Liver (tissue), 9 donors: ENCODE data around the gene VWF. TPM values are rescaled to one million over a fixed set of nuclear protein-coding genes. Genes with fewer than 3 reads are reported as not detected.

ENCODE experiments used
- DNase-seq: peaks from one replicate; pipeline ENCODE4 v3.0.0-alpha.2; 2017; ENCODE audit warnings: low spot score
- H3K27ac ChIP-seq, 2 donors: one replicate each; pipeline ENCODE4 v1.7.0; 2013; ENCODE audit warnings: inconsistent platforms in 2 of 2, low read length in 2 of 2, control low read depth in 1 of 2, low read depth in 1 of 2, mild to moderate bottlenecking in 1 of 2
- H3K27me3 ChIP-seq, 4 donors: one replicate each; pipeline versions ENCODE4 v1.6.1 to v1.7.0; 2013; ENCODE audit warnings: low read length in 3 of 4, inconsistent platforms in 1 of 4, mild to moderate bottlenecking in 1 of 4, moderate library complexity in 1 of 4; ENCODE audit not compliant: control insufficient read depth in 4 of 4, insufficient read depth in 4 of 4
- H3K36me3 ChIP-seq, 4 donors: one replicate each; pipeline versions ENCODE4 v1.6.1 to v1.7.0; 2013; ENCODE audit warnings: low read length in 3 of 4, mild to moderate bottlenecking in 3 of 4, low read depth in 1 of 4, moderate library complexity in 1 of 4; ENCODE audit not compliant: control insufficient read depth in 4 of 4, insufficient read depth in 3 of 4
- H3K4me1 ChIP-seq, 4 donors: one replicate each; pipeline versions ENCODE4 v1.6.1 to v1.7.0; 2013; ENCODE audit warnings: low read length in 3 of 4, mild to moderate bottlenecking in 3 of 4, moderate library complexity in 1 of 4; ENCODE audit not compliant: control insufficient read depth in 4 of 4, insufficient read depth in 4 of 4
- H3K4me3 ChIP-seq, 3 donors: one replicate each; pipeline versions ENCODE4 v1.6.1 to v1.7.0; 2013; ENCODE audit warnings: low read length in 3 of 3, control low read depth in 1 of 3, low read depth in 1 of 3, mild to moderate bottlenecking in 1 of 3
- H3K9ac ChIP-seq, 2 donors: one replicate each; pipeline ENCODE4 v1.7.0; 2013; ENCODE audit warnings: low read length in 2 of 2, mild to moderate bottlenecking in 2 of 2, moderate library complexity in 2 of 2, control low read depth in 1 of 2, low read depth in 1 of 2
- H3K9me3 ChIP-seq, 4 donors: one replicate each; pipeline versions ENCODE4 v1.6.1 to v1.7.0; 2013; ENCODE audit warnings: low read length in 3 of 4; ENCODE audit not compliant: control insufficient read depth in 4 of 4
- ATF3 ChIP-seq: IDR thresholded peaks from 2 replicates; pipeline ENCODE4 v1.6.1; 2016; ENCODE audit warnings: antibody characterized with exemption
- EGR1 ChIP-seq, 2 donors: IDR thresholded peaks; 2 replicates each; pipeline ENCODE4 v1.6.1; 2016 to 2018; ENCODE audit warnings: antibody characterized with exemption in 2 of 2, low read depth in 2 of 2
- FOXA1 ChIP-seq: IDR thresholded peaks from 2 replicates; pipeline ENCODE4 v1.6.1; 2016; ENCODE audit warnings: antibody characterized with exemption
- FOXA2 ChIP-seq: IDR thresholded peaks from 2 replicates; pipeline ENCODE4 v1.6.1; 2016; ENCODE audit warnings: antibody characterized with exemption
- GABPA ChIP-seq, 2 donors: IDR thresholded peaks in 1 of 2; conservative IDR thresholded peaks in 1 of 2; 2 replicates each; pipeline ENCODE4 v1.6.1; 2016; ENCODE audit warnings: antibody characterized with exemption in 2 of 2, mild to moderate bottlenecking in 1 of 2, moderate library complexity in 1 of 2
- HNF4A ChIP-seq, 2 donors: conservative IDR thresholded peaks; 2 replicates each; pipeline ENCODE4 v1.6.1; 2016; ENCODE audit warnings: antibody characterized with exemption in 2 of 2, mild to moderate bottlenecking in 2 of 2
- HNF4G ChIP-seq: IDR thresholded peaks from 2 replicates; pipeline ENCODE4 v1.6.1; 2016; ENCODE audit warnings: antibody characterized with exemption
- JUND ChIP-seq, 2 donors: IDR thresholded peaks; 2 replicates each; pipeline ENCODE4 v1.6.1; 2016; ENCODE audit warnings: antibody characterized with exemption in 2 of 2
- MAX ChIP-seq: IDR thresholded peaks from 2 replicates; pipeline ENCODE4 v1.6.1; 2016; ENCODE audit warnings: antibody characterized with exemption
- NR2F2 ChIP-seq: IDR thresholded peaks from 2 replicates; pipeline ENCODE4 v1.6.1; 2016; ENCODE audit warnings: antibody characterized with exemption
- RAD21 ChIP-seq, 2 donors: IDR thresholded peaks; 2 replicates each; pipeline ENCODE4 v1.6.1; 2016; ENCODE audit warnings: antibody characterized with exemption in 2 of 2, mild to moderate bottlenecking in 2 of 2
- RXRA ChIP-seq, 2 donors: IDR thresholded peaks; 2 replicates each; pipeline ENCODE4 v1.6.1; 2017 to 2018; ENCODE audit warnings: antibody characterized with exemption in 2 of 2, mild to moderate bottlenecking in 1 of 2
- SP1 ChIP-seq: IDR thresholded peaks from 2 replicates; pipeline ENCODE4 v1.6.1; 2018; ENCODE audit warnings: antibody characterized with exemption, mild to moderate bottlenecking
- TAF1 ChIP-seq: conservative IDR thresholded peaks from 2 replicates; pipeline ENCODE4 v1.6.1; 2016; ENCODE audit warnings: antibody characterized with exemption, mild to moderate bottlenecking
- YY1 ChIP-seq: IDR thresholded peaks from 2 replicates; pipeline ENCODE4 v1.6.1; 2016; ENCODE audit warnings: antibody characterized with exemption, mild to moderate bottlenecking
- ZBTB33 ChIP-seq: IDR thresholded peaks from 2 replicates; pipeline ENCODE4 v1.6.1; 2016; ENCODE audit warnings: antibody characterized with exemption
- WGBS: extraction: QIAGEN DNeasy Blood & Tissue Kit; methylation state at CpG from one replicate; pipeline ENCODE4 v1.1.7; 2013; 5-methylcytosine and 5-hydroxymethylcytosine counted together
- polyA plus RNA-seq, 2 donors: library from polyadenylated mRNA; stranded (reverse) in 1 of 2; unstranded in 1 of 2; fragments of 200-250 nt in 1 of 2; fragments of >200 nt in 1 of 2; fragmentation: Nextera tagmentation in 1 of 2; extraction: Ambion mirVana in 1 of 2; gene quantifications; one replicate each; pipeline versions ENCODE4 v1.2.1 to v1.2.3, GENCODE V29; 2013 to 2015
- total RNA-seq, 2 donors: library from RNA; depleted of rRNA; stranded (reverse); fragments of >200 nt; gene quantifications; one replicate each; pipeline ENCODE4 v1.2.3, GENCODE V29; 2014
- TF ChIP-seq, protein P1 (sequence below): fragments of 150-350 bp; IDR thresholded peaks from 2 replicates; pipeline ENCODE4 v1.5.1; 2017; ENCODE audit warnings: improper control_type of control experiment, low read depth, low read length; ENCODE audit not compliant: missing input control
- TF ChIP-seq, protein P2 (sequence below): IDR thresholded peaks from 2 replicates; pipeline ENCODE4 v1.6.1; 2016; ENCODE audit warnings: antibody characterized with exemption, mild to moderate bottlenecking
- donor health status: healthy.
- donor health status: healthy.
- donor health status: healthy.
- donor health status: healthy.
- donor health status: healthy.

The VWF gene
- total and polyA plus RNA-seq, 4 donors: 2.1 to 10.8 (median 4.0) TPM

- H3K4me1 ChIP-seq: no peaks in the 10 kb centered on the region
- H3K9ac ChIP-seq: no peak overlapping the region
- no peak for DNase-seq
- H3K9me3 ChIP-seq: no peaks in the 10 kb centered on the region
- no peaks in the 10 kb centered on the region for H3K27me3 ChIP-seq
- no peak overlapping the region for H3K27ac ChIP-seq
- WGBS: 70% methylated on average over 7 of the region's 7 CpGs
- TF ChIP-seq MAX (no peak), HNF4A (conservative IDR thresholded peaks at IDR 0.05) (no peak), HNF4G (no peak), ATF3 (no peak), JUND (IDR thresholded peaks at IDR 0.05) (no peak), FOXA2 (no peak), SP1 (no peak), NR2F2 (no peak), RXRA (IDR thresholded peaks at IDR 0.05) (no peak), GABPA (IDR thresholded peaks at IDR 0.05 in 1 of 2, conservative IDR thresholded peaks at IDR 0.05 in 1 of 2) (no peak), EGR1 (IDR thresholded peaks at IDR 0.05; ENCODE audit: low read depth in 2 of 2) (no peak), ZBTB33 (no peak), RAD21 (IDR thresholded peaks at IDR 0.05) (no peak), FOXA1 (no peak), YY1 (no peak), TAF1 (no peak)
- TF ChIP-seq, protein P1, sequence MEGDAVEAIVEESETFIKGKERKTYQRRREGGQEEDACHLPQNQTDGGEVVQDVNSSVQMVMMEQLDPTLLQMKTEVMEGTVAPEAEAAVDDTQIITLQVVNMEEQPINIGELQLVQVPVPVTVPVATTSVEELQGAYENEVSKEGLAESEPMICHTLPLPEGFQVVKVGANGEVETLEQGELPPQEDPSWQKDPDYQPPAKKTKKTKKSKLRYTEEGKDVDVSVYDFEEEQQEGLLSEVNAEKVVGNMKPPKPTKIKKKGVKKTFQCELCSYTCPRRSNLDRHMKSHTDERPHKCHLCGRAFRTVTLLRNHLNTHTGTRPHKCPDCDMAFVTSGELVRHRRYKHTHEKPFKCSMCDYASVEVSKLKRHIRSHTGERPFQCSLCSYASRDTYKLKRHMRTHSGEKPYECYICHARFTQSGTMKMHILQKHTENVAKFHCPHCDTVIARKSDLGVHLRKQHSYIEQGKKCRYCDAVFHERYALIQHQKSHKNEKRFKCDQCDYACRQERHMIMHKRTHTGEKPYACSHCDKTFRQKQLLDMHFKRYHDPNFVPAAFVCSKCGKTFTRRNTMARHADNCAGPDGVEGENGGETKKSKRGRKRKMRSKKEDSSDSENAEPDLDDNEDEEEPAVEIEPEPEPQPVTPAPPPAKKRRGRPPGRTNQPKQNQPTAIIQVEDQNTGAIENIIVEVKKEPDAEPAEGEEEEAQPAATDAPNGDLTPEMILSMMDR: no peak
- TF ChIP-seq, protein P2, sequence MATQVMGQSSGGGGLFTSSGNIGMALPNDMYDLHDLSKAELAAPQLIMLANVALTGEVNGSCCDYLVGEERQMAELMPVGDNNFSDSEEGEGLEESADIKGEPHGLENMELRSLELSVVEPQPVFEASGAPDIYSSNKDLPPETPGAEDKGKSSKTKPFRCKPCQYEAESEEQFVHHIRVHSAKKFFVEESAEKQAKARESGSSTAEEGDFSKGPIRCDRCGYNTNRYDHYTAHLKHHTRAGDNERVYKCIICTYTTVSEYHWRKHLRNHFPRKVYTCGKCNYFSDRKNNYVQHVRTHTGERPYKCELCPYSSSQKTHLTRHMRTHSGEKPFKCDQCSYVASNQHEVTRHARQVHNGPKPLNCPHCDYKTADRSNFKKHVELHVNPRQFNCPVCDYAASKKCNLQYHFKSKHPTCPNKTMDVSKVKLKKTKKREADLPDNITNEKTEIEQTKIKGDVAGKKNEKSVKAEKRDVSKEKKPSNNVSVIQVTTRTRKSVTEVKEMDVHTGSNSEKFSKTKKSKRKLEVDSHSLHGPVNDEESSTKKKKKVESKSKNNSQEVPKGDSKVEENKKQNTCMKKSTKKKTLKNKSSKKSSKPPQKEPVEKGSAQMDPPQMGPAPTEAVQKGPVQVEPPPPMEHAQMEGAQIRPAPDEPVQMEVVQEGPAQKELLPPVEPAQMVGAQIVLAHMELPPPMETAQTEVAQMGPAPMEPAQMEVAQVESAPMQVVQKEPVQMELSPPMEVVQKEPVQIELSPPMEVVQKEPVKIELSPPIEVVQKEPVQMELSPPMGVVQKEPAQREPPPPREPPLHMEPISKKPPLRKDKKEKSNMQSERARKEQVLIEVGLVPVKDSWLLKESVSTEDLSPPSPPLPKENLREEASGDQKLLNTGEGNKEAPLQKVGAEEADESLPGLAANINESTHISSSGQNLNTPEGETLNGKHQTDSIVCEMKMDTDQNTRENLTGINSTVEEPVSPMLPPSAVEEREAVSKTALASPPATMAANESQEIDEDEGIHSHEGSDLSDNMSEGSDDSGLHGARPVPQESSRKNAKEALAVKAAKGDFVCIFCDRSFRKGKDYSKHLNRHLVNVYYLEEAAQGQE: no peak
- H3K4me3 ChIP-seq: no peak overlapping the region
- no peaks in the 10 kb centered on the region for H3K36me3 ChIP-seq
These were observed 200.1 kb downstream of the VWF start for GRCh38 chr12:5924342-5924741.
